ENCODE data around the gene GPC3. TPM values are rescaled to one million over a fixed set of nuclear protein-coding genes. Genes with fewer than 3 reads are reported as not detected.

Gene GPC3
- total RNA-seq, 2 donors from 2014 or later, result 0.66 to 1.4 TPM

GRCh38 chrX:133590703-133591505 lies 394.5 kb downstream of the GPC3 start:
- Mint-ChIP-seq H3K9me3 (no peaks in the 10 kb centered on the region), H3K36me3 (no peaks in the 10 kb centered on the region)
- DNase-seq (ENCODE audit: low spot score in 2 of 2), result no peak

DNA sequence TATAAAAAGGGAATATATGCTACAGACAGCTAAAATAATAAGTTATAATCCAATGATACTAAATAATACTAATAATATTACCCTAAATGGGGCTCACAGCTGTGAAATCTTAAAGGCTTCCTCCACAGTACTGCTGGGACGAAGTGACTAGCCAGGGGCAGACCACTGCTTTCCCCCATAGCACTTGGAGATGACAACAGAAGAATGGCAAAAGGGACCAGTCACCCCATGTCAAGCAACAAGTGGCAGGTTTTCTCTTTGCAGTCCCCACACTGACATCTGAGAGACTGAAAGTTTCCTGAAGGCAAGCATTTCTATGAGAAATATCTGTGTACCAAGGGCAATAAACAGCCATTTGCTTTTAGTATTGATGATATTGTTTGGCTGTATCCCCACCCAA lies 396.6 kb downstream of the GPC3 start:
- Mint-ChIP-seq H3K9me3 (no peaks in the 10 kb centered on the region), H3K36me3 (no peaks in the 10 kb centered on the region), H3K27ac (no peak overlapping the region)
- DNase-seq (ENCODE audit: low spot score in 2 of 2), result no peak
- no peak for ATAC-seq

More at GRCh38 chrX:133590703-133591505, 394.5 kb downstream of the GPC3 start:
- no peak overlapping the region for H3K27ac Mint-ChIP-seq
- no peak for ATAC-seq

DNA sequence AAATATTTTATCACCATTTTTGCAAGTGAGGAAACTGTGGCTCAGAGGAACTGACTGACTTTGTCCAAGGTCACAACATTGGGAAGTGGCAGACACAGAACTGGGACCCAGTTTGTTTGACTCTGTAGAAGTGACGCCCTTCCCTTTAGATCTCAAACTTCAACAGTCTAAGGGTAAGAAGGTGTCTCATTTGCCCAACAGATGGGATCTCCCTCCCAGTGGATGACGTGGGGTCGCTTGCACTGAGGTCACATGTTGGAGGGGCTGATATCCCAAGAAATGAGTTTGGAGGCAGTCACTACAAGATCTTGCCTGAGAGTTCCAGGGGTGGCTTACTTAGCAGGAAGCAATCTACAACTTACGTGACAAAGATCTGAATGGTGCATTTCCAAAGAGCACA lies 397.6 kb downstream of the GPC3 start:
- H3K9me3 Mint-ChIP-seq, result no peaks in the 10 kb centered on the region
- ATAC-seq (no peak), DNase-seq (ENCODE audit: low spot score in 2 of 2) (no peak)
- H3K36me3 Mint-ChIP-seq, result no peaks in the 10 kb centered on the region
- H3K27ac Mint-ChIP-seq, result no peak overlapping the region

GRCh38 chrX:133587071-133587470 lies 398.3 kb downstream of the GPC3 start:
- Mint-ChIP-seq H3K27ac (no peak overlapping the region), H3K36me3 (no peaks in the 10 kb centered on the region), H3K9me3 (no peaks in the 10 kb centered on the region)
- no peak for DNase-seq (ENCODE audit: low spot score in 2 of 2)
- ATAC-seq, result no peak

- DNase-seq (ENCODE audit: low spot score in 2 of 2) (no peak), ATAC-seq (no peak)
- Mint-ChIP-seq H3K36me3 (no peaks in the 10 kb centered on the region), H3K27ac (no peak overlapping the region), H3K9me3 (no peaks in the 10 kb centered on the region)
These were observed 399.0 kb downstream of the GPC3 start for GRCh38 chrX:133586443-133586842.

DNA sequence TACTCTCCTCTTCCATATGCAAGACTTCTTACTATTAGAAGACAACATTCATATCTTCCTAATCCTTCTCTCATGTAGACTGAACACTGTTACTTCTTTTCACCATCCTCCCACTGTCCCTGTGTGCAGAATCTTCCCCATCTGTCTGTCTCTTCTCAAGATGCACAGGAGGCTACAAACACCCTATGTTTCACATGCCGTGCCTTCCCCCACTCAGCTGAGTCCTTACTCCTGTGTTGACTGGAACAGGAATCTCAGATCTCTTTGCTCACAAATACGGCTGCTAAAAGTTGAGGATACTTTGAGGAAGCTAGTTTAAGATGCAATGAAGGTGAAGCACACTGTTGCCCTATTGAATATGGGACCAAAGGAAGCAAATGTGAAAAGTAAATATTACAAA lies 401.6 kb downstream of the GPC3 start:
- H3K27ac Mint-ChIP-seq, result no peak overlapping the region
- ATAC-seq, result no peak
- no peaks in the 10 kb centered on the region for H3K36me3 Mint-ChIP-seq

DNA sequence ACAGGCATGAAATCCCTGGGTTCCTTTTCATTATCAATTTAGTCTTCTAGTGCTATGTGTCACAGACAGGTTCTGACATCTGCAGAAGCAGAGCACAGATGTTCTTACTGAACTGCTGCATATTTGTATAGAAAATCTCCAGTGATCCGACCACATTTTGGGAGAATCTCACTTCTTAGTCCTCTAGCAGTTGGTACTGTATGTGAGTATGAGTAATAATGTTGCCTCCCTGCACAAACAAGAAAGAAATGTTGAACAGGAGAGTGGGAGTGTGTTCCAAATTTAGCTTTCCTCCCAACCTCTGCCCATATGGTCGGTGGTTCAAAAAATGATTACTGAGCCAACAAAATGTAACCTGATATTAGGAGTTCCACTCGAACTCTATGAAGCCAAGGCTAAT lies 404.8 kb downstream of the GPC3 start:
- Mint-ChIP-seq H3K36me3 (no peaks in the 10 kb centered on the region), H3K9me3 (no peaks in the 10 kb centered on the region), H3K27ac (no peak overlapping the region)
- no peak for DNase-seq (ENCODE audit: low spot score in 2 of 2)
- ATAC-seq, result no peak

More for the DNA sequence above, 401.6 kb downstream of the GPC3 start:
- DNase-seq (ENCODE audit: low spot score in 2 of 2), result no peak
- H3K9me3 Mint-ChIP-seq, result no peaks in the 10 kb centered on the region

GRCh38 chrX:133579631-133580030 lies 405.8 kb downstream of the GPC3 start:
- Mint-ChIP-seq H3K27ac (no peak overlapping the region), H3K36me3 (no peaks in the 10 kb centered on the region)
- no peak for ATAC-seq

DNA sequence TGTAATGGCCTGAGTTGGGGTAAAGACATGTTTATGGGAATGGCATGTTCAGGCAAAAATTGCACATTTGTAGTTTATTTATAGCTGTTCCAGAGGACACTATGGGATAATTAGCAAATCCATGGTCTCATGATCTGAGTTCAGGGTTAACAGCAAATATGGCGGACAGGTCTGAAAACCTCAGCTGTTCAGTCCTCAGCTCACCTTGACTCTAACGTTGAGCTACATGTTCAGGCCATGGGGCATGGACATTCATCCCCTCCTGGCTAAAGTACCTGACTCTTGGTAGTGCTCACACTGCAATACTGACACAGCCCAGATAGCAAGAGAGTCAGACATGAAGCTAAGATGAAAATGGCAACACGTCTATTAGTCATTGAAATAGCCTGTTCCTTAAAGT lies 408.5 kb downstream of the GPC3 start:
- no peaks in the 10 kb centered on the region for H3K36me3 Mint-ChIP-seq
- no peak overlapping the region for H3K27ac Mint-ChIP-seq
- ATAC-seq (no peak), DNase-seq (ENCODE audit: low spot score in 2 of 2) (no peak)
- H3K9me3 Mint-ChIP-seq, result no peaks in the 10 kb centered on the region

More at GRCh38 chrX:133579631-133580030, 405.8 kb downstream of the GPC3 start:
- no peaks in the 10 kb centered on the region for H3K9me3 Mint-ChIP-seq
- no peak for DNase-seq (ENCODE audit: low spot score in 2 of 2)

DNA sequence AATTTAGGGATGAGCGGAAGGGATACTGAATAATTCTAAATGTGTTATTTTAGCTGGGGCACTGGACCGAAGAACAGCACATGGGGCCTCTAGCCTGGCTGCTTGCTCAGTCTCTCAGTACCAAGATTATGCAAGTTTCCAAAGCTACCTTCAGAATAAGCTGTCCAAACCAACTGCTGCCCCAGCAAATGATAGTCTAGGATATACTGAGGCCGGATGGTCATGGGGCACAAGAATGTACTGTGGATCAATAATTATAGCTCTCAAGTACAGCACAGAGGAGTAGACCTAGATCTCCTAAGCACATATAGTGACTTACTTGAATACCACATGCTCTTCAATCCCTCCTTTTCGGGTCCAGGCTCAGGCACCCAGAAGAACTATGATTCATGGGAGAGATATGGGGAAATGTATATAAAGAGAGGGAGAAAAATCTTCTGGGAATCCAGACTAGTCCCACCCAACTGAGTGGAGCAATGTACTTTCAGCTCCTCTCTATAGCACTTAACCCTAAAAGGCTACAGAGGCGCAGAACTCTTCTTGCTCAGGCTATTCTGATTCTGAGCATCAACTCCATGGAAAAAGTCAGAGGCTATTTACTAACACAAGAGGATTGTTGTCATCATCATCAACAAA lies 409.8 kb downstream of the GPC3 start:
- no peak for DNase-seq (ENCODE audit: low spot score in 2 of 2)
- H3K36me3 Mint-ChIP-seq, result no peaks in the 10 kb centered on the region
- no peak overlapping the region for H3K27ac Mint-ChIP-seq
- ATAC-seq, result no peak
- H3K9me3 Mint-ChIP-seq, result no peaks in the 10 kb centered on the region

DNA sequence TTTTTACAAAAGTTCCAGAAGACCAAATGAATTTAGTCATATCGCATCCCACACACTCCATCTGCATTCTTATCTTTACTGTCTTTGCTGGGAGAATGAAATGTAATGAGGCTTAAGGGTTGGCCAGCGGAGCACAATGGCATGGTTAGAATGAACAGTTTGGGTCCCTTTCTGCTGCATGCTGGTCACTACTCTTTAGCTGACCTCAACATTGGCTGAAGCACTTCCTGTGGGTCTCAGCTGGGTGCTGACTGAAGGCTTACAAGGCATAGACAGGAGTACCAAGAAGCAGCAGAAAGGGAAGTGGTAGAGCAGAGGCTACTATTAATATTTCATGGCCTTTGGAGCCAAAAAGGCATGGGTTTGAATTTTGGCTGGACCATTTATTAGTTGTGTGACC lies 410.7 kb downstream of the GPC3 start:
- H3K27ac Mint-ChIP-seq, result no peak overlapping the region
- no peak for ATAC-seq
- no peaks in the 10 kb centered on the region for H3K9me3 Mint-ChIP-seq
- no peak for DNase-seq (ENCODE audit: low spot score in 2 of 2)
- H3K36me3 Mint-ChIP-seq, result no peaks in the 10 kb centered on the region

DNA sequence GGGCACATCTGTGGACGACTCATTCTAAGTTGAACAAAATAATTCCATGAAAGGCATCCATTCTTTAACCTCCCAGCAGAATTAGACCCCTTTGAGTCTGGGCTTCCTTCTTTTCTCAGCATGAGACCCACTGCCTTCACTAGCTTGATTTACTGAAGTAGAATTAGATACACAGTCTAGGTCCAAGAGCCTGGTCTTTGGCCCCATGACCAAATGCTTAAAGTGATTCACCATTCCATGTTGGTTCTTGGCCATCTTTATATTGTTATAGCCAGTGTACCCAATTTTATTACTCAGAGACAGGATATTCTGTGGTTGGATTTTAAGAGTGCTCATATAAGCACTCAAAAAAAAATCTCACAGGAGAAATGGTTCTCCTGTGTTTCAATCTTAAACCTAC lies 414.8 kb downstream of the GPC3 start:
- Mint-ChIP-seq H3K36me3 (no peaks in the 10 kb centered on the region), H3K27ac (no peak overlapping the region), H3K9me3 (no peaks in the 10 kb centered on the region)
- ATAC-seq, result no peak
- no peak for DNase-seq (ENCODE audit: low spot score in 2 of 2)

DNA sequence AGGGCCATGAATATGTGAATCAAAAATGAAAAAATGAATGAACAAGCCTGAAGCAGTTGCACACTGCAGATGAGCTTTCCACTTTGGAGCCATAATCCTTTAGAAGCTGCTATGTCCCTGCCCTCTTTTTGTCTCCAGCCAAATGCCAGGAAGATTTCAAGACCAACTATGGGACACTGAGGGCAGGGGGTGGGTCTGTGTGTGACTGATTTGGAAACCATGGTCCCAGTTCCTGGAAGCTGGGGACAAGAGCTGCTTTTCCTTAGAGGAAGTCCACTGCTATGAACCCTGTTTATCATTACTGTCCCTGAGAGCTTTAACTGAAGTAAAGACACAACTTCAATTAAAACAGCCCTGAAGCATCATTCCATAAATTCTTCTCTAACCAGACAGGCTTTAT lies 416.2 kb downstream of the GPC3 start:
- no peak overlapping the region for H3K27ac Mint-ChIP-seq
- DNase-seq (ENCODE audit: low spot score in 2 of 2) (no peak), ATAC-seq (no peak)
- H3K36me3 Mint-ChIP-seq, result no peaks in the 10 kb centered on the region
- no peaks in the 10 kb centered on the region for H3K9me3 Mint-ChIP-seq

- DNase-seq (ENCODE audit: low spot score in 2 of 2), result no peak
- no peak for ATAC-seq
- no peaks in the 10 kb centered on the region for H3K9me3 Mint-ChIP-seq
- H3K36me3 Mint-ChIP-seq, result no peaks in the 10 kb centered on the region
- no peak overlapping the region for H3K27ac Mint-ChIP-seq
These were observed 417.3 kb downstream of the GPC3 start for GRCh38 chrX:133568109-133568508.

DNA sequence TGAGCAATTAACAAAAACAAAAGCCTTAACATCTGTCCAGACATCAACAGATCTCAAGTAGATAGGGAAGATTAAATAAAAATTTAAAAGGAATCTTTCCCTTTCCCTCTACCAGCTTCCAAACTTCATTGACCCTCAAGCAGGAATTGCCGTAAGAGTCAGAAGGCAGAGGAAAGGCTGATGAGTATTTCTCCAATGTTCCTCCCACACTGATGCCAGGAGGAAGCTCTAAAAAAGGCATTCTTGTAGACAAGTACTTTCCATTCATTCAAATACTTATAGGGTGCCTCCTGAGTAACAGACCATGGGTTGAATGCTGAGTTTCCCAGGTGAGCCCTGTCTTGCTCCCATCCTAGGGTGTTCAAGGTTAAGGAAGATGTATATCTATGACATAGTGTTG lies 418.5 kb downstream of the GPC3 start:
- no peak for DNase-seq (ENCODE audit: low spot score in 2 of 2)
- Mint-ChIP-seq H3K27ac (no peak overlapping the region), H3K9me3 (no peaks in the 10 kb centered on the region)

DNA sequence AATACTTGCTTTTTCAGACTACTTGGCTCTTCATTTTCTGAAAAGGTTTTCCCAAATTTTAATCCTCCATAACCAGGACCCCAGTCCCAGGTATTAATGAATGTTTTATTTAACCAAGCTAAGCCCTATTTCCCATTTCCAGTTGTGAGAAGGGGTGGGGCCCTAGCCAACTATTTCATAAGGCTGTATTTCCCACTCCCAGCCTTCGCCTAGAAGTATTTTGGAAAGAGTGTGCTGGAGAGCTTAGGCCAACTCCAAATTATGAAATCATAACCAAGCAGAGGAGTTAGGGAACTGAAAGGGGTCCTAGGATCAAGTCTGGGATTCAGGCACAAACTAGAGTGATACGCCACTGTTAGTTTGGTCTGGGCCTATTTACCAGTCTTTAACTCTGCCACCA lies 421.7 kb downstream of the GPC3 start:
- Mint-ChIP-seq H3K36me3 (no peaks in the 10 kb centered on the region), H3K27ac (no peak overlapping the region), H3K9me3 (no peaks in the 10 kb centered on the region)
- ATAC-seq (no peak), DNase-seq (ENCODE audit: low spot score in 2 of 2) (no peak)

More for the DNA sequence above, 418.5 kb downstream of the GPC3 start:
- no peak for ATAC-seq
- no peaks in the 10 kb centered on the region for H3K36me3 Mint-ChIP-seq

GRCh38 chrX:133561251-133561650 lies 424.1 kb downstream of the GPC3 start:
- H3K9me3 Mint-ChIP-seq, result peaks cover 0 to 2% of the 10 kb centered on the region in 2 donors
- DNase-seq (ENCODE audit: low spot score in 2 of 2), result no peak
- no peak for ATAC-seq
- H3K27ac Mint-ChIP-seq, result no peak overlapping the region
- peaks cover under 1% of the 10 kb centered on the region in 2 donors for H3K36me3 Mint-ChIP-seq

DNA sequence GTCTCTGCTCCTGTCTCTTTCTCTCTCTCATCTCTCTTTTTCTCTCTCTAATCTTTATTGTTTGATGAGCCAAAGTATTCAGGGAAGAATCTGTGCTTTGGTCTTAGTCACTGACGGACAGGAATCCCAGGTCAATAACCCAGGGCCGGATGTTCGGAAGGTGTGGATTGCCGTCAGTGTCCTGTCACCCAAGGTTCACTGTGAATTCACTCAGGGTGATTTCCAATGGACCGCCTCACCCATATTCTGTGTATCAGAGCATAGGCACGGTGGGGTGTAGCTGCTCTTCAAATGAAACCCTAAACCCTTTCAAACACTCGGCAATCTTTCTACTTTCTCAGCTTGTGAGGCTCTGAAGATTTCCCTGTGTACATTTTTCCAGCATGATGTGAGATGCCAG lies 425.5 kb downstream of the GPC3 start:
- Mint-ChIP-seq H3K9me3 (peaks cover 11 to 12% of the 10 kb centered on the region in 2 donors), H3K36me3 (peaks cover 6 to 11% of the 10 kb centered on the region in 2 donors)

More for the DNA sequence above, 425.5 kb downstream of the GPC3 start:
- no peak for ATAC-seq
- H3K27ac Mint-ChIP-seq, result no peak overlapping the region
- DNase-seq (ENCODE audit: low spot score in 2 of 2), result no peak
